Loucy (cell line): ENCODE results near the gene SCYGR8.

ENCODE experiments used
- CTCF ChIP-seq: fragments of 200-600 bp; sonication (generic); conservative IDR thresholded peaks from 2 replicates; pipeline ENCODE4 v1.5.1; 2014; ENCODE audit warnings: mild to moderate bottlenecking, antibody characterized with exemption, low read length
- EZH2phosphoT487 ChIP-seq: fragments of 200-600 bp; IDR thresholded peaks from 2 replicates; pipeline ENCODE4 v1.6.1; 2018; ENCODE audit warnings: antibody characterized with exemption, mild to moderate bottlenecking, moderate library complexity, borderline replicate concordance

- no peak for TF ChIP-seq CTCF
- no peak for TF ChIP-seq EZH2phosphoT487
Observed at GRCh38 chr2:227713291-227713690, 32.4 kb upstream of the SCYGR8 start.
